ENCODE measurements around the gene DAND5. TPM values are rescaled to one million over a fixed set of nuclear protein-coding genes. Genes with fewer than 3 reads are reported as not detected.

DAND5 gene
- total and polyA plus RNA-seq, 9 of the 15 experiments (the other 6 are each of a cell fraction or from before 2014, with no cell fraction given), result 0.22 to 0.83 (median 0.60) TPM

- TF ChIP-seq, protein P1, sequence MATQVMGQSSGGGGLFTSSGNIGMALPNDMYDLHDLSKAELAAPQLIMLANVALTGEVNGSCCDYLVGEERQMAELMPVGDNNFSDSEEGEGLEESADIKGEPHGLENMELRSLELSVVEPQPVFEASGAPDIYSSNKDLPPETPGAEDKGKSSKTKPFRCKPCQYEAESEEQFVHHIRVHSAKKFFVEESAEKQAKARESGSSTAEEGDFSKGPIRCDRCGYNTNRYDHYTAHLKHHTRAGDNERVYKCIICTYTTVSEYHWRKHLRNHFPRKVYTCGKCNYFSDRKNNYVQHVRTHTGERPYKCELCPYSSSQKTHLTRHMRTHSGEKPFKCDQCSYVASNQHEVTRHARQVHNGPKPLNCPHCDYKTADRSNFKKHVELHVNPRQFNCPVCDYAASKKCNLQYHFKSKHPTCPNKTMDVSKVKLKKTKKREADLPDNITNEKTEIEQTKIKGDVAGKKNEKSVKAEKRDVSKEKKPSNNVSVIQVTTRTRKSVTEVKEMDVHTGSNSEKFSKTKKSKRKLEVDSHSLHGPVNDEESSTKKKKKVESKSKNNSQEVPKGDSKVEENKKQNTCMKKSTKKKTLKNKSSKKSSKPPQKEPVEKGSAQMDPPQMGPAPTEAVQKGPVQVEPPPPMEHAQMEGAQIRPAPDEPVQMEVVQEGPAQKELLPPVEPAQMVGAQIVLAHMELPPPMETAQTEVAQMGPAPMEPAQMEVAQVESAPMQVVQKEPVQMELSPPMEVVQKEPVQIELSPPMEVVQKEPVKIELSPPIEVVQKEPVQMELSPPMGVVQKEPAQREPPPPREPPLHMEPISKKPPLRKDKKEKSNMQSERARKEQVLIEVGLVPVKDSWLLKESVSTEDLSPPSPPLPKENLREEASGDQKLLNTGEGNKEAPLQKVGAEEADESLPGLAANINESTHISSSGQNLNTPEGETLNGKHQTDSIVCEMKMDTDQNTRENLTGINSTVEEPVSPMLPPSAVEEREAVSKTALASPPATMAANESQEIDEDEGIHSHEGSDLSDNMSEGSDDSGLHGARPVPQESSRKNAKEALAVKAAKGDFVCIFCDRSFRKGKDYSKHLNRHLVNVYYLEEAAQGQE (IDR thresholded peaks at IDR 0.05; ENCODE audit: borderline replicate concordance), result peak; percentile 75
- TF ChIP-seq, protein P1 (CRISPR knock-in tag; IDR thresholded peaks at IDR 0.05; ENCODE audit: low read depth), result no peak; the same call in 1 of the 2 replicates
- TF ChIP-seq HMG20B (CRISPR knock-in tag; IDR thresholded peaks at IDR 0.05) (no peak), ZNF584 (CRISPR knock-in tag; IDR thresholded peaks at IDR 0.05; ENCODE audit: low read depth) (no peak), ZNF143 (CRISPR knock-in tag; IDR thresholded peaks at IDR 0.05) (no peak), SIN3A (IDR thresholded peaks at IDR 0.05; ENCODE audit: borderline replicate concordance in 2 of 2, control insufficient read depth in 1 of 2, low read depth in 2 of 2, low read length in 2 of 2) (peak; percentile 94 to 96), TEAD2 (tag; IDR thresholded peaks at IDR 0.05) (no peak), TAF7 (tag; IDR thresholded peaks at IDR 0.05) (peak; percentile 84), RBBP5 (IDR thresholded peaks at IDR 0.05; ENCODE audit: borderline replicate concordance, insufficient read depth, low read length, poor library complexity, severe bottlenecking) (peak; percentile 84), HCFC1 (IDR thresholded peaks at IDR 0.05; ENCODE audit: low read depth, low read length) (peak; percentile 50; the same call in 1 of the 2 replicates), NFE2 (IDR thresholded peaks at IDR 0.05; ENCODE audit: low read depth) (no peak), JUNB (CRISPR knock-in tag; conservative IDR thresholded peaks at IDR 0.05) (no peak), GTF2A2 (tag; IDR thresholded peaks at IDR 0.05) (peak; percentile 99), HDAC3 (IDR thresholded peaks at IDR 0.05; ENCODE audit: borderline replicate concordance, partially characterized antibody) (no peak), TEAD1 (CRISPR knock-in tag; IDR thresholded peaks at IDR 0.05) (peak in 1 of 2 experiments; percentile 68; a peak in 2 of 4 replicates), NCOA6 (IDR thresholded peaks at IDR 0.05) (no peak)
- TF ChIP-seq, protein P2, sequence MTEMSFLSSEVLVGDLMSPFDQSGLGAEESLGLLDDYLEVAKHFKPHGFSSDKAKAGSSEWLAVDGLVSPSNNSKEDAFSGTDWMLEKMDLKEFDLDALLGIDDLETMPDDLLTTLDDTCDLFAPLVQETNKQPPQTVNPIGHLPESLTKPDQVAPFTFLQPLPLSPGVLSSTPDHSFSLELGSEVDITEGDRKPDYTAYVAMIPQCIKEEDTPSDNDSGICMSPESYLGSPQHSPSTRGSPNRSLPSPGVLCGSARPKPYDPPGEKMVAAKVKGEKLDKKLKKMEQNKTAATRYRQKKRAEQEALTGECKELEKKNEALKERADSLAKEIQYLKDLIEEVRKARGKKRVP (CRISPR knock-in tag; IDR thresholded peaks at IDR 0.05), result no peak
These were observed 31.2 kb upstream of the DAND5 start, which contains the start of gene CALR (continued) for GRCh38 chr19:12937927-12938778.

All from K562 (cell line).